ENCODE measurements around the gene BOK.
A peak's percentile ranks its signal among the peaks of the same experiment; 100 is the strongest.
"Not testable (repeated sequence)": the region's sequence is repeated elsewhere in the genome, so short reads cannot be mapped to it uniquely, and the experiment has no call there.

The BOK gene

DNA sequence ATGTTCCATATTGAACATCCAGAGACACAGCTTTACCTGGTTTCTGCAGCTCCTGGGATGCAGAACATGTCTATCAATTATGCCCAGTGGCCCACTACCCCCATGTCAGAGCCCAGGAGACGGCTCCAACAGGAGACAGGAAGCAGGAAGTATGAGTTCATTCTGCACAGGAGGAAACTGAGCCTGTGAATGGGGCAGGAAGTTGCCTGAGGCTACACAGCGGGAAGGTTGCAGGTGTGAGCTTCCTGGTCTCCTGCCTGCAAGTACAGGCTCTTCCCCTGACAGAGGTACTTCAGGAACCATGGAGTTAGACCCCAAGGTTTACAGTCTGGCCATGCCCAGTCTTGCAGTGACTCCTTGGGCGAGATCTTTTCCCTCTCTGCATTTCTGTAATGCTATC lies 2.8 kb upstream of the BOK start:
- no peak overlapping the region for H3K4me3 ChIP-seq (ENCODE audit: low read depth, low read length)

DNA sequence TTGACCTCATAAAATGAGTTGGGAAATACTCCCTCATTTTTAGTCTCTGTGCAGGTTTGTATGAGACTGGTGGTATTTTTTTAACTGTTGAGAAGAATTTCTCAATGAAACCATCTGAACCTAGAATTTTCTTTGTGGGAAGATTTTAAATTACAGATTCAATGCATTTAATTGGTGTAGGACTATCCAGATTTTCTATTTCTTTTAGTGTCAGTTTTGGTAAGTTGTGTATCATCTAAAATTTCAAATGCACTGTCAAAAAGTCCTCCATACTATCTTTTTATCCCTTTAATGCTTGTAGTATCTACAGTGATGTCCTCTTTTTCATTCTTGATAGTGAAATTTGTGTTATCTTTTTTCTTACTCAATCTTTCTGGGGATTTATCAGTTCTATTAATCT lies 1.8 kb upstream of the BOK start:
- H3K4me3 ChIP-seq (ENCODE audit: low read depth, low read length), result no peak overlapping the region

DNA sequence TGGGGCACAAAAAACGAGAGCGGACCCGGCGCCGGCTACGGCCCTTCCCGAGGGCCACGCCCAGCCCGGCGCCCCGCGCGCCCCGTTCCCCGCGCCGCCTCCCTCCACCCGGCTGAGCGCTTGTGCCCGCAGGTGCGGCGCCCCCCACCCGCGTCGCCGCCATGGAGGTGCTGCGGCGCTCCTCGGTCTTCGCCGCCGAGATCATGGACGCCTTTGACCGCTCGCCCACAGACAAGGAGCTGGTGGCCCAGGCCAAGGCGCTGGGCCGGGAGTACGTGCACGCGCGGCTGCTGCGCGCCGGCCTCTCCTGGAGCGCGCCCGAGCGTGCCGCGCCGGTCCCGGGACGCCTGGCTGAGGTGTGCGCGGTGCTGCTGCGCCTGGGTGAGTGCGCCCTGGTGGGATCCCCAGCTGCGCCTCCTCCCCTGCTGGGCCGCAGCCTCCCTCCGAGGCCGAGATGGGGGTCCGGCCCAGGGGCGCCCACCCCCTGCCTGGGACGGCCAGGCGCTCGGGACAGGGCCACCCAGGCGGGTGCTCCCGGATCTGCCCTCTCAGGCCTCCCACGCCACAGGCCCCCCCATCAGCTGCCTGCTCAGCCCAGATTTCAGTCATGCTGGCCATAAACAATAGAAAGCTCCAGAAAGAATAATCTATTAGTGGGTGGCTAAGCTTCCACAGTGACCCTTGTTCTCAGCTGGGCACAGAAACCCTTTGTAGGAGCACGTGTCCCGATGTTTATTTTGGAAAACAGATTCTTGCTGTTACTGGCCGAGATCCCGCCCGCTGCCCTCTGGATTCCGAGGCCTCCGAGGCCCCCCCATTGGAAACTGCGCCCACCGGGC lies 997 bp downstream of the BOK start:
- peak overlapping the region; percentile 67 for H3K4me3 ChIP-seq (ENCODE audit: low read depth, low read length)

DNA sequence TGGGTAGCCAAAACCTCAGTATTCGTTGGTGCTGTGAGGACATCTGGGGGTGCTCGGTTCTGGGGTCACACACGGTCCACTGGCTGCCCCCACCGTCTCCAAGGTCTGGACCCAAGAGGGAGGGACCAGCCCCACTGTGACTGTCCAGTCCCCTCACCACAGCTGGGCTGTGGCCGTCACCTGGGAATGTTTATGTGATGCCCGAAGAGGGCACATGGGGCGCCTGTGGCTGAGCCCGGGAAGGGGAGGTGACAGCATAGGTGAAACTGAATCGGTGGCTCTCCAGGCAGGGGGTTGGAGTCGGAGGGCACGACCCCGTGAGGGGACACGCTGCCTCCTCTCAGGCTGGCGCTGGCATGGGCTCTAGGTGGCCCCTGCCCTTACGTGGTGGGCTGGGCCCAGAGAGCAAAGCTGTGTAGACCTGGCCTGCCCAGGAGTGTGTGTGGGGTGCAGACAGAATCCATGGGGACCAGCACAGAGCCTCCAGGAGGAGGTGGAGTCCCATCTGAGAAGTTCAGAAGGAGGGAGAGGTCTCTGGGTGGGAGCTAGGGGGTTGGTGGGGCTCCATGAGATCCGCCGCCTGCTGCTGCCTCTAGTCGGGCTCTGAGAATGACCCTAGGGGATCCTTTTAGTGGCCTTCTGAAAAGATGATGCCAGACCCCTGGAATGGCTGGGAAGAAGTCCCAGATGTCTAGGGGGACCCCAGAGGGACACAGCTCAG lies 1.8 kb downstream of the BOK start:
- H3K4me3 ChIP-seq (ENCODE audit: low read depth, low read length), result no peak overlapping the region

DNA sequence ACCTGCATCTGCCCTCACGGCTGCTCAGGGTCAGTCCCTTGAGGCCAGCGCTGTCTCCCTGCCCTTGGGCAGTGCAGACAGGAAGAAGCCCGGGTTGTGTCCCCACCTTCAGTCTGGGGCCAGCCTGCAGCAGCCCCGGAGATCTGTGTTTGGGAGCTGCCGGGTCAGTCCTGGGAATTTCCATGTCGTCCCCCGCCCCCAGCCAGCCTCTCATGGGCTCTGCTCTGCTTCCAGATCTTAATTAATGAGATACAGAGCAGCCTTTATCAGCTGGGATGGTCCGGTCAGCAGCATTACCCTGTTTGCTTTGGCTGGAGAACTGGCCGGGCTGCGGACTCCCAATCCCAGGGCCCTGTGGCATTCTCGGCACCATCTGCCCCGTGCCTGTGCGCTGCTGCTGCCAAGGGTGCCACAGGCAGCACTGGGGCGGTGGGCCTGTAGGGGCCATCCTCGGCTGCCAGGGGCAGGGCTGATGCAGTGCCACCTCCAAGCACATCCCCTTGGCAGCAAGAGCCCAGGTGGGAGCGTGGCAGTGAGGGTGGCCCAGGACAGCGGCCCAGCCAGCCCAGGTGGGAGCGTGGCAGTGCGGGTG lies 2.4 kb downstream of the BOK start:
- no peak overlapping the region for H3K4me3 ChIP-seq (ENCODE audit: low read depth, low read length)

DNA sequence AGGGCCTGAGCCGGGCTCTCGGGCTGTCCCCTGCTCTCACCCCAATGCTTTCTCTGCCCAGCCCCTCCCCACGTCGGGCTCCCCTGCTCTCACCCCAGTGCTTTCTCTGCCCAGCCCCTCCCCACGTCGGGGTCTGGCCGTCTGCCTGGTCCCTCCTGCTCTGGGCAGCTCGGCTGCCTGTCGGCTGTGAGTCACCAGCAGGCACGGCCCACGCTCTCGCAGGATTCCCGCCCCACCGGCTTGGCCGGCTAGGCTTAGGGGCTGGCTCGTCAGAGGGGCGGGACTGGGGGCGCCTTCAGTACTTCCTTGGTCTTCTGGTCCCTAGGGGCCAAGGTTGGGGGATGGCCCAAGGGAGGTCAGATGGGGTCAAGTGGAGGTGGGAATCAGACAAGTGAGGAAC lies 3.3 kb downstream of the BOK start:
- H3K4me3 ChIP-seq (ENCODE audit: low read depth, low read length), result no peak overlapping the region

DNA sequence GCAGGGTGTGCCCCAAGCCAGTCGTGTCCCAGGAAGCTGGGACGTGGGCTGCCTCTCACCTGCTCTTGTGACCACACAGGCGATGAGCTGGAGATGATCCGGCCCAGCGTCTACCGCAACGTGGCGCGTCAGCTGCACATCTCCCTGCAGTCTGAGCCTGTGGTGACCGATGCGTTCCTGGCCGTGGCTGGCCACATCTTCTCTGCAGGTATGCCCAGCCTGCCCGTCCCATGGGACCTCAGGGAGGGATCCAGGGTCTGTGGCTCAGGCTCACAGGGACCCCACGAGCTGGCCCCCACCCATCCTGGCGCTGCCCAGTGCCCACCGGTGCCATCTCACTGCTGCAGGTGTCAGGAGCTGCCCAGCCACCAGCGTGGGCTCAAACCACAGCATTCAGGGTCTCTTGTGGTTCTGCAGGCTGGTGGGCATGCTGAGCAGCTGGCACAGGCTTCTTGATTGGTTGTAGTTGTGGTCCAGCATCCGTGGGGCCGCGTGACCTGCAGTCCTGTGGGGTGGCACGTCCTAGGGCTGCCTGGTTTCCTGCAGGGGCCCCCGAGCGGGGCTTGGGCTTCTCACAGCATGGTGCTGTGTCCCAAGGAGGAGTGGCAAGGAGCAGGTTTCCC lies 3.8 kb downstream of the BOK start:
- H3K4me3 ChIP-seq (ENCODE audit: low read depth, low read length), result no peak overlapping the region

DNA sequence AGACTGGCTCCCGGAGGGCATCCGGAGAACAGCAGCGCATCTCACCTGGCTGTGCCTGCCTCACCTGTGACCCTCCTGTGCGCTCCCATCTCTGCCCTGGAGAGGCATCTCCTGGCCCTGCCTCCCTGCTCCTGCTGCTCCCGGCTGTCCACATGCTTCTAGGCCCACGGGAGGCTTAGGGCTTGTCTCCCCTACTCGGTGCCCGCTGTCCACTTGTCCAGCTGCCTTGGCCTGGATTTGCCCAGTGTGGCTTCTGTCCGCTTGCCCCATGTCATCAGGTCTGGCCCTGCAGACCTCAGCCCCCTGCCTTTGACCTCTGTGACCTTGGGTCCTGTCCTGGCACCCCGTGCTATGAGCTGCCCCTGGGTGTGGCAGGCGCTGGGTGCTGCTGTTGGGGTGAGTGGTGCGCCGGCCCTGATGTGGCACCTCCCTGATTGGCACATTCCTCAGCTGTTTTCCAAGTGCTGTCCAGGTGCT lies 4.5 kb downstream of the BOK start:
- no peak overlapping the region for H3K4me3 ChIP-seq (ENCODE audit: low read depth, low read length)

DNA sequence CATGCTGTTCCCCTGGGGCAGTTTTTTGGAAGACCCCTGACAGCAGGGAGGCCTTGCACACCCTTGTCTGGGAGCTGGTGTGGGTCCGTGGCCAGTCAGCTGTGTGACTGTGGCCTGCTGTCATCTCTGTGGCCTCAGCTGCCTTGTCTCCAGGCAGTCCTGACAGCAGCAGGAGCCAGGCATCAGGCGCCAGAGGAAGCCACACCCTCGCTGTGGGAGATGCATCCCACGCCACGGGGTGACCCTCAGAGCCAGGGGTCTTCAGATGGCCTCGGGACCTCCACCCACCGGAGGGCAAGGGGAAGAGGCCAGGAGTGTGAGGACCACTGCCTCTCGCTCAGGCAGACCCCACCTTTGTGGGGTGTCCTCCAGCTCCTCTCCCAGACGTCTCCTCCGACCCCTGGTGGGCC lies 5.0 kb downstream of the BOK start:
- H3K4me3 ChIP-seq (ENCODE audit: low read depth, low read length), result no peak overlapping the region

DNA sequence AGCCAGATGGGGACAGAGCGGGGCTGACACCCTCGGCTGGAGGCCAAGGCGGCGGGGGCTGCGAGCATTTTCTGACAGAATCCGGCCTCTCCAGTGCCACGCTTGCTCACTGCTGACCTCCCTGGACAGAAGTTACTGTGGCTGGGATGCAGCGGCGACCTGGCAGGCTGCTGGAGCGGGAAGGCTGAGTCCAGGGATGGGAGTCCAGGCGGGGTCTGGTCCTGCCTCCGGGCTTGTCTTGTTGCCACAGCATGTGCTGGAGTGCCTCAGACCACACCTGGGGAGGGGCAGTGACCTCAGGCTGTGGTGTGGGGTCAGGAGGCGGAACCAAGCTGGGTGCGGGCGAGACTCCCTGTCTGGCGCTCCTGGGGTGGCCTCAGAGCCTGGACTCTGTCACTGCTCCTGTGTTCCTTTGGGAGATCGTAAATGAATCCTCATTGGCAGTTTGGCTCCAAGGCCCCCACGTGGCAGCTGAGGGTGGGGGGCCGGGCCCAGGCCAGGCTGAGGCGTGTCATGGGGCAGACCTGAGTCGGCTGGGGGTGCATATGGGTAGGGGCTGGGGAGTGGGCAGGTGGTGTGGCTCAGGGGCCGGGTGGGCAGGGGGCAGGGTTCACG lies 5.5 kb downstream of the BOK start:
- H3K4me3 ChIP-seq (ENCODE audit: low read depth, low read length), result no peak overlapping the region

DNA sequence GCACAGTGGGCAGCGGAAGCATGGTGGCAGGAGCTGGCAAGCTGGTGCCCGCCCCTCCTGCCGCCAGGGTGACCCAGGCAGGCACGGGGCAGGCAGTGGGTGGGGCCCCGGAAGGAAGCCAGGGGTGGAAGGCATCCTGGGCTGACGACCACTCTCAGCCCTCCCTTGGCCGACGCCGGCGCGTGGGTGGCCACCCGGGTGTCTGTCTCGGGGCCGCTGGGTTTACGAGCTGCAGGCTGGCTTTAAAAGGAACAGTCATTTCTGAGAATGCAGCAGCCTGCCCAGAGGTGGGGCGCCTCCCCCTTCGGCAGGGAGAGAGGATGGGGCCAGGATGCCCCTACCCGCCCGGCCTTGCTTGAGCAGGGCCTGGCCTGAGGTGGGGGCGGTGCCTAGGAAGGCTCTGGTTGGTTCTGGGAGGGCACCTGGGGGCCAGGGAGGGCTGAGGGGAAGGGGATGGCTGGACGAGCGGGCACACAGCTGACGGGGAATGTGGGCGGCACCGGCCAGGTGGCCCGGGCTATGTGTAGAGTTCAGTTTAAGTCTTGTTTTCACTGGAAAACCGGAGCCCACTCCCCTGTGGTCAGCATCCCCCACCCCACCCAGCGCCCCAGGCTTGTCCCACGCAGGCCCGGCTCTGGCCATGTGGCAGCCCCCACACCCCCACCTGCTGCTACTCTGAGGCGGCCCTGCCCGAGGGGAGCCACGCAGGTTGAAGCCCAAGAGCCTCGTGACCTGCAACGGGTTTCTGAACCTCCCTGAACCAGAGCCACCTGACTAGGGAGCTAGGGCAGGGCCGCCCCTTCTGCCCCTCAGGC lies 6.3 kb downstream of the BOK start:
- no peak overlapping the region for H3K4me3 ChIP-seq (ENCODE audit: low read depth, low read length)

DNA sequence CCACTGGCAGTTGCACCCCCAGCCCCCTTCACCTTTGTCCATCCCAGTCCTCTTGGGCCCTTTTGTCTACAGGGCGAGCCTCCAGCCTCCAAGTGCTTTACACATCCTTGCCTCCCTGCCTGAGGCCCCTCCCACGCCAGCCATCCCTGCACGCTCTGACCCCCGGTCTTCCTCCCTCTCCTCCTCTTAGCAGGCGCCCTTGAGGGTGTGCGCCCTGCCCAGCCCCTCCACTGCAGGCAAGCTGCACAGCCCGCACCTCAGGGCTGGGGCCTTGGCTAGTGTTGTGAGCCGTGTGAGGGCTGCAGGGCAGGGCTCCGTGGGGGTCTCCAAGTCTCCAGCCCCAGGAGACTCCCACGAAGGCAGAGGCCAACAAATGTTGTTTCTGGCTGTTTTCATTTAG lies 6.9 kb downstream of the BOK start:
- no peak overlapping the region for H3K4me3 ChIP-seq (ENCODE audit: low read depth, low read length)

DNA sequence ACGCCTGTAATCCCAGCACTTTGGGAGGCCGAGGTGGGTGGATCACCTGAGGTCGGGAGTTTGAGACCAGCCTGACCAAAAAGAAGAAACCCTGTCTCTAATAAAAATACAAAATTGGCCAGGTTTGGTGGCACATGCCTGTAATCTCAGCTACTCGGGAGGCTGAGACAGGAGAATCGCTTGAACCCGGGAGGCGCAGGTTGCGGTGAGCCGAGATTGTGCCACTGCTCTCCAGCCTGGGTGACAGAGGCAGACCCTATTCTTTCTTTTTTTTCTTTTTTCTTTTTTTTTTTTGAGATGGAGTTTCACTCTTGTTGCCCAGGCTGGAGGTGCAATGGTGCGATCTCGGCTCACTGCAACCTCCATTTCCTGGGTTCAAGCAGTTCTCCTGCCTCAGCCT lies 7.5 kb downstream of the BOK start:
- H3K4me3 ChIP-seq (ENCODE audit: low read depth, low read length), result not testable (repeated sequence)

DNA sequence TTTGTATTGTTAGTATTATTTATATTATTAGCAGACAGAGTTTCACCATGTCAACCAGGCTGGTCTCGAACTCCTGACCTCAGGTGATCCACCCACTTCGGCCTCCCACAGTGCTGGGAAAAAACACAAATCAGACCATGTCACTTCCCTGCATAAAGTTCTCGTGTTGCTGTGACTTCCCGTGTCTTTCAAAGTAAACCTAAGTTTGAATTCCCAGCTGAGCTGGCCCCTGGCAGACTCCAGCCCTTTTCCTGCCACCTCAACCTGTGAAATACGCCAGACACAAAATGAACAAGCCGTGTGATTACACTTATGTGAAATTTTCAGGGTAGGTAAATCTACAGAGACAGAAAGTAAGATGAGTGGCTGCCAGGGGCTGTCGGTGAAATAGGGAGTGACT lies 7.9 kb downstream of the BOK start:
- H3K4me3 ChIP-seq (ENCODE audit: low read depth, low read length), result no peak overlapping the region

DNA sequence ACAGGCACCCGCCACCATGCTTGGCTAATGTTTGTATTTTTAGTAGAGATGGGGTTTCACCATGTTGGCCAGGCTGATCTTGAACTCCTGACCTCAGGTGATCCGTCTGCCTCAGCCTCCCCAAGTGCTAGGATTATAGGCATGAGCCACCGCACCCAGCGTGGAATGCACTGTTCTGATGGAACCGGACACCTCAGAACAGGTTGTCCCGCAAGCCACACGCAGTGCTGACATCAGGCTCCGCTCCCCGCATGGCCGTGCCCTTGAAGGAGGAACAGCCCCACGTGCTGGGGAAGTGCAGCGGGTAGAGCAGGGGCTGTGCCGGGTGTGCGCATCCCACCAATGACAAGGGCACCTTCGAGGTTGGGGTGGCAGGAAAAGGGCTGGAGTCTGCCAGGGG lies 8.7 kb downstream of the BOK start:
- not testable (repeated sequence) for H3K4me3 ChIP-seq (ENCODE audit: low read depth, low read length)

DNA sequence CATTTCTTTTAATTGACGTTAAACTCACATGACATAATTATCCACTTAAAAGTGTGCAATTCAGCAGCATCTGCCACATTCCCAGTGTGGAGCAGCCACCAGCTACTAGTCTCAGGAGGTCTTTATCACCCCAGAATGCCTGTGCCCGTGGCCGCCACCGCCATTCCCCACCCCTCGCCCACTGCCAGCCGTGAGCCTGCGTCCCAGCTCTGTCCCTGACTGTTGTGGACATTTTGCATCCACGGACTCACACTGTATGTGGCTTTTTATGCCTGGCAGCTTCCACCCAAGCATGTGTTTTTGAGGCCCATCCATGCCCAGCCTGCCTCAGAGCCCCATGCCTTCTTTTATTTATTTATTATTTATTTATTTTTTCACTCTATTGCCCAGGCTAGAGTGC lies 9.2 kb downstream of the BOK start:
- no peak overlapping the region for H3K4me3 ChIP-seq (ENCODE audit: low read depth, low read length)

DNA sequence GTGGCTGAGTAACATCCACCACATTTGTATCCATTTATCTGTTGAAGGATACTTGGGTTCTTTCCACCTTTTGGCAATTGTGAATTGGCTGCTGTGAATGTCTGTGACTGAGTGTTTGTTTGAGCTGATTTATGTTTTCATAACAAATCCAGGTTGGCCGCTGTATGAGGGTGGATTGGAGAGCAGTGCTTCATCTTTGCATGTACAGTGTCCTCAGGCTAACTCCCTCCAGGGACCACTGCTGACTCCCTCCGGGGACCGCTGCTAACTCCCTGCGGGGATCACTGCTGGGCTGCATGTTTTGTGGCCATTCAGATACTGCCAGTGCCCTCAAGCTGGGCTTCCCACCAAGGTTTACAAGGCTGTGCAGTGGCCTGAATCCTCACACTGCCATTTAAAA lies 10.2 kb downstream of the BOK start:
- H3K4me3 ChIP-seq (ENCODE audit: low read depth, low read length), result no peak overlapping the region

DNA sequence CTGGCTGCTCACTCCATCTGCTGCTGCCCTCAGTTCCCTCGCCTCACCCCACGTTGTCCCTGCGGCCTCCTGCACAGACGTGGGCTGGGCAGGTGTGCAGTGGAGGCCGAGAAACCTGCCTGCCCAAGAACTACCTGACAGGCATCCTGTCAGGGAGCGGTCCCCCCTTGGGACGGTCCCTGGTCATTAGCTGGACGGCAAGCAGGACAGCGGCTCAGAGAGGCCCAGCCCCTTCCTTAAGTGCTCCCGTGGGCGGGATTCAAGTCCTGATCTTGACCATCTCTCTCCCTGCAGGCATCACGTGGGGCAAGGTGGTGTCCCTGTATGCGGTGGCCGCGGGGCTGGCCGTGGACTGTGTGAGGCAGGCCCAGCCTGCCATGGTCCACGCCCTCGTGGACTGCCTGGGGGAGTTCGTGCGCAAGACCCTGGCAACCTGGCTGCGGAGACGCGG lies 11.3 kb downstream of the BOK start:
- no peak overlapping the region for H3K4me3 ChIP-seq (ENCODE audit: low read depth, low read length)

DNA sequence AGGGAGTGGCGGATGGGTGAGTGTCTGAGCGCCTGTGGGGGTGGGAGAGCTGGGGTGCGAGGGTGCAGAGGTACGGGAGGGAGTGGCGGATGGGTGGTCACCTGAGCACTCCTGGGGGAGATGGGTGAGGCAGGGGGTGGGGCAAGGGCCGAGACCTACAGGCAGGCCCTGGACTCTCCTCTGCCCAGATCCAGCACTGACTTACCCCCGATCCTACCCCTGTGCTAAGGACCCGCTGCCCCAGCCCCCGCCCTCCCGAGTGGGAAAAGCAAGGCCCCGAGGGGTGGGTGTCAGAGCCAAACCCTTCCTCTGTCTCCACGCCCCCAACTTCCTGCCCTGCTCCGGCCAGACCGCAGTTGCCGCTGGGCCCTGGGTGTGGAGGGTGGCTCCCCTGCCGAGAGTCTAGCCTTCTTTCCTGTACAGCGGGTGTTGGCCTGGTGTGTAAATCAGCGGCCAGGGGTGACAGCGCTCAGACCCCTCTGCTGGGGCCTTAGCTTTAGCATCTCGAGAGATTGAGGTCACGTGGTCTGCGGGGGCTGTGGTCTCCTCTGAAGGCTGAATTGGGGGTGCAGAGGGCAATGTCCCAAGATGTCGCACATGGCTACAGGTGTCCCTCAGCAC lies 12.5 kb downstream of the BOK start:
- no peak overlapping the region for H3K4me3 ChIP-seq (ENCODE audit: low read depth, low read length)

Measured in iPS-11a (cell line).